ENCODE data around the gene CCL8. TPM values are rescaled to one million over a fixed set of nuclear protein-coding genes. Genes with fewer than 3 reads are reported as not detected.

CCL8 gene
- total and polyA plus RNA-seq, 12 donors, result 0.38 to 17.5 (median 1.0) TPM; not detected in 2

DNA sequence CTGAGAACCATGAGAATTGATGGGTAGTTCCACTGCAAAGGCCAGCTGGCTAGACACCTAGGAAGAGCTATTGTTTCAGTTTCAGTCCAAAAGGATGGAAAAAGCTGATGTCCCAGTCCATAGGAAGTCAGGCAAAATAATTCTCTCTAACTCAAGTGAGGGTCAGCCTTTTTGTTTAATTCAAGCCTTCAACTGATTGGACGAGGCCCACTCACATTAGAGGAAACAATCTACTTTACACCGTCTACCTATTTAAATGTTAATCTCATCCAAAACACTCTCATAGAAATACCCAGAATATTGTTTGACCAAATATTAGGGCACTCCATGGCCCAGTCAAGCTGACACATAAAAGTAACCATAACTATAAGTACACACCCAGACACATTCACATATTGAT, 22.7 kb downstream of the CCL8 start:
- peaks cover 0 to 9% (median 0%) of the 10 kb centered on the region in 7 donors for H3K27me3 ChIP-seq
- no peaks in the 10 kb centered on the region for H3K4me1 ChIP-seq
- no peaks in the 10 kb centered on the region for H3K36me3 ChIP-seq
- H3K27ac ChIP-seq, result no peak overlapping the region
- 64 to 97% methylated on average over 2 of the region's 2 CpGs for WGBS, 2 donors
- intact Hi-C loops (cut with DNase I), result no loop called here
- TF ChIP-seq, protein P1, sequence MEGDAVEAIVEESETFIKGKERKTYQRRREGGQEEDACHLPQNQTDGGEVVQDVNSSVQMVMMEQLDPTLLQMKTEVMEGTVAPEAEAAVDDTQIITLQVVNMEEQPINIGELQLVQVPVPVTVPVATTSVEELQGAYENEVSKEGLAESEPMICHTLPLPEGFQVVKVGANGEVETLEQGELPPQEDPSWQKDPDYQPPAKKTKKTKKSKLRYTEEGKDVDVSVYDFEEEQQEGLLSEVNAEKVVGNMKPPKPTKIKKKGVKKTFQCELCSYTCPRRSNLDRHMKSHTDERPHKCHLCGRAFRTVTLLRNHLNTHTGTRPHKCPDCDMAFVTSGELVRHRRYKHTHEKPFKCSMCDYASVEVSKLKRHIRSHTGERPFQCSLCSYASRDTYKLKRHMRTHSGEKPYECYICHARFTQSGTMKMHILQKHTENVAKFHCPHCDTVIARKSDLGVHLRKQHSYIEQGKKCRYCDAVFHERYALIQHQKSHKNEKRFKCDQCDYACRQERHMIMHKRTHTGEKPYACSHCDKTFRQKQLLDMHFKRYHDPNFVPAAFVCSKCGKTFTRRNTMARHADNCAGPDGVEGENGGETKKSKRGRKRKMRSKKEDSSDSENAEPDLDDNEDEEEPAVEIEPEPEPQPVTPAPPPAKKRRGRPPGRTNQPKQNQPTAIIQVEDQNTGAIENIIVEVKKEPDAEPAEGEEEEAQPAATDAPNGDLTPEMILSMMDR (IDR thresholded peaks at IDR 0.05), result no peak
- DNase-seq (no peak), ATAC-seq (no peak)
- H3K9me3 ChIP-seq, result no peaks in the 10 kb centered on the region
- no peak overlapping the region for H3K4me3 ChIP-seq

DNA sequence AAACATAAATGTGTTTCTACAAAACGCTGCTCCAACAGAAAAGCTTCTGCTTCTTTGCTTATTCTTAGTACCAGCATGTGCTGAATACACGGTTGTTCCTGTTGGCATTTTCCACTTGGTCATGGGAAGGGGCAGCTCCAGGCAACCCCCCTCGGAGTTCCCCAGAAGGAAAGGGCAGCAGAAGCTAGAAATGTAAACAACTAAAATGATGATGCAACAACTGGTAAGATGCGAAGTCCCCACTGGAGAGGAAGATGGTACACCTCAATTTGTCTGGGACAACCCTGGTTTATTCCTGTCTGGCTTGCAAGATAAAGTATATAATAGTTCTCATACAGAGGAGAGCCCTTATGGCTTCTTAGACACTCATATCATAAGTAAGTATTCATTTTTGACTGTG, 27.8 kb downstream of the CCL8 start:
- H3K9me3 ChIP-seq, result no peaks in the 10 kb centered on the region
- DNase-seq, result no peak
- ATAC-seq, result no peak
- H3K27me3 ChIP-seq, result peaks cover 0 to 9% (median 0%) of the 10 kb centered on the region in 7 donors
- TF ChIP-seq, protein P1 (IDR thresholded peaks at IDR 0.05), result no peak
- 71 to 77% methylated on average over 4 of the region's 4 CpGs for WGBS, 2 donors
- H3K4me1 ChIP-seq, result no peaks in the 10 kb centered on the region
- no peaks in the 10 kb centered on the region for H3K36me3 ChIP-seq
- no peak overlapping the region for H3K27ac ChIP-seq
- no peak overlapping the region for H3K4me3 ChIP-seq
- intact Hi-C loops (cut with DNase I), result no loop called here

GRCh38 chr17:34349751-34350150, 30.5 kb downstream of the CCL8 start:
- intact Hi-C loops (cut with DNase I), result no loop called here
- Histone ChIP-seq H3K27me3 (peaks cover 0 to 5% (median 0%) of the 10 kb centered on the region in 7 donors), H3K27ac (no peak overlapping the region), H3K4me1 (peaks cover 0 to 4% (median 0%) of the 10 kb centered on the region in 9 donors), H3K4me3 (no peak overlapping the region), H3K36me3 (no peaks in the 10 kb centered on the region), H3K9me3 (peaks cover 0 to 16% (median 0%) of the 10 kb centered on the region in 11 donors)
- ATAC-seq, result no peak
- no peak for DNase-seq
- TF ChIP-seq, protein P1 (IDR thresholded peaks at IDR 0.05), result no peak
- WGBS, 2 donors, result 66 to 78% methylated on average over 4 of the region's 4 CpGs

- no peak overlapping the region for H3K27ac ChIP-seq
- no peaks in the 10 kb centered on the region for H3K27me3 ChIP-seq
- intact Hi-C loops (cut with DNase I), result no loop called here
- H3K9me3 ChIP-seq, result peaks cover 0 to 16% (median 0%) of the 10 kb centered on the region in 11 donors
- TF ChIP-seq, protein P1 (IDR thresholded peaks at IDR 0.05), result no peak
- WGBS, 2 donors, result 95 to 96% methylated on average over 1 of the region's 1 CpG
- H3K4me1 ChIP-seq, result peaks cover 0 to 17% (median 0%) of the 10 kb centered on the region in 9 donors
- DNase-seq (no peak), ATAC-seq (no peak)
- no peak overlapping the region for H3K4me3 ChIP-seq
- H3K36me3 ChIP-seq, result no peaks in the 10 kb centered on the region
Observed at GRCh38 chr17:34351096-34351495, 31.9 kb downstream of the CCL8 start.
